NT2/D1 (cell line): ENCODE results near the gene SLC30A10.

ENCODE experiments used
- SUZ12 ChIP-seq: IDR thresholded peaks from 2 replicates; pipeline ENCODE4 v1.6.1; 2011; ENCODE audit not compliant: insufficient read length, insufficient read depth; ENCODE audit errors: extremely low read depth
- ZNF274 ChIP-seq: IDR thresholded peaks from 2 replicates; pipeline ENCODE4 v1.6.1; 2011; ENCODE audit warnings: mild to moderate bottlenecking, low read depth, low read length

DNA sequence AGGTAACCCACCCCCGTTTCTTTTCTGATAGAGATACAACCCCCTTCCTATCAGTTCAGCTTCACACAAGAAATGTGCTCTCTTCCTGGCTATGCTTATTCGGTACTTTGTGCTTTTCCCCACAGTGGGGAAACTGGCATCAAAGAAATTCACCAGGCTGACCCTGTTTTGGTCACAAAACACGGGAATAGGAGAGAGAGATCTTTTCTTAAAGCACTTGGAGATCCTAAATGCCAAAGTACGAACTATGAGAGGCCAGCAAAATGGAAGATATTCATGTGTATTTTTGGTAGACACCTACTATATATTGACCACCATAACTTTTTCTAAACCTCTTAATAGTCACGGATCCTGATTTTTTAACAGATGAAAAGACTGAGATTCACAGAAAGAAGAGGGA lies 30.0 kb downstream of the SLC30A10 start:
- no peak for TF ChIP-seq ZNF274
- no peak for TF ChIP-seq SUZ12
